Testis (tissue), 3 donors: ENCODE data around the gene CAMTA1. TPM values are rescaled to one million over a fixed set of nuclear protein-coding genes. Genes with fewer than 3 reads are reported as not detected.

ENCODE experiments used
- DNase-seq: peaks from one replicate; pipeline ENCODE4 v3.0.0-alpha.2; 2019
- H3K27ac ChIP-seq, 2 donors: fragments of 200-600 bp; sonication (generic); one replicate each; pipeline ENCODE4 v1.5.1; 2019
- H3K27me3 ChIP-seq: fragments of 200-600 bp; sonication (generic); one replicate; pipeline ENCODE4 v1.5.1; 2019
- H3K36me3 ChIP-seq: fragments of 200-600 bp; sonication (generic); one replicate; pipeline ENCODE4 v1.5.1; 2017; ENCODE audit warnings: low read depth; ENCODE audit errors: missing control alignments
- H3K4me1 ChIP-seq: fragments of 200-600 bp; sonication (generic); one replicate; pipeline ENCODE4 v1.5.1; 2019
- H3K4me3 ChIP-seq, 2 donors: fragments of 200-600 bp; sonication (generic); one replicate each; pipeline ENCODE4 v1.5.1; 2017 to 2019
- H3K9me3 ChIP-seq: fragments of 200-600 bp; sonication (generic); one replicate; pipeline ENCODE4 v1.5.1; 2017
- CTCF ChIP-seq, 3 experiments: fragments of 450-650 bp in 2 of 3; fragments of 200-600 bp in 1 of 3; sonication (generic) in 1 of 3; IDR thresholded peaks; one replicate each; pipeline ENCODE4 v1.5.1; 2016 to 2019; ENCODE audit warnings: antibody characterized with exemption in 3 of 3, mild to moderate bottlenecking in 2 of 3, moderate library complexity in 1 of 3
- POLR2A ChIP-seq: fragments of 450-650 bp; IDR thresholded peaks from one replicate; pipeline ENCODE4 v1.6.1; 2017; ENCODE audit warnings: antibody characterized with exemption, mild to moderate bottlenecking, moderate library complexity
- WGBS, 2 donors: methylation state at CpG; one replicate each; pipeline ENCODE4 v1.1.5; 2018; 5-methylcytosine and 5-hydroxymethylcytosine counted together
- intact Hi-C: fragments of 100-400 bp; cut with DNase I; formaldehyde crosslinking; loops from one replicate; pipeline ENCODE4 v1.15.1; 2023; ENCODE audit warnings: low total_unique reads
- polyA plus RNA-seq: library from polyadenylated mRNA; stranded (reverse); fragments of 350-450 nt; fragmentation: Illumina TruSeq; extraction: RNeasy Lipid Tissue Mini Kit (QIAGEN cat#74804); gene quantifications from one replicate; pipeline ENCODE4 v1.2.3, GENCODE V29; 2014; ENCODE audit warnings: low read depth, low replicate concordance; ENCODE audit not compliant: insufficient read depth
- total RNA-seq, 2 donors: library from RNA; depleted of rRNA; stranded (reverse); fragments of >200 nt; gene quantifications; one replicate each; pipeline ENCODE4 v1.2.3, GENCODE V29; 2016

CAMTA1 gene
- total and polyA plus RNA-seq, 3 donors from 2014 or later, result 116 to 158 (median 119) TPM

GRCh38 chr1:7192453-7192852 is 407.2 kb downstream of the CAMTA1 start:
- Histone ChIP-seq H3K36me3 (no peaks in the 10 kb centered on the region), H3K9me3 (no peaks in the 10 kb centered on the region), H3K27ac (no peak overlapping the region), H3K4me1 (no peaks in the 10 kb centered on the region), H3K27me3 (no peaks in the 10 kb centered on the region), H3K4me3 (no peak overlapping the region)
- TF ChIP-seq CTCF (IDR thresholded peaks at IDR 0.05) (no peak), POLR2A (no peak)
- WGBS, 2 donors, result 88 to 96% methylated on average over 10 of the region's 10 CpGs
- DNase-seq, result no peak
- intact Hi-C loops, result no loop called here

- Histone ChIP-seq H3K27me3 (no peaks in the 10 kb centered on the region), H3K27ac (no peak overlapping the region), H3K36me3 (no peaks in the 10 kb centered on the region), H3K9me3 (no peaks in the 10 kb centered on the region), H3K4me1 (no peaks in the 10 kb centered on the region), H3K4me3 (no peak overlapping the region)
- intact Hi-C loops, result no loop called here
- WGBS, 2 donors, result 81 to 86% methylated on average over 7 of the region's 7 CpGs
- DNase-seq, result no peak
- TF ChIP-seq POLR2A, result no peak
- TF ChIP-seq CTCF (IDR thresholded peaks at IDR 0.05), result no peak
Observed at GRCh38 chr1:7196036-7196911, 411.0 kb downstream of the CAMTA1 start.

- Histone ChIP-seq H3K9me3 (no peaks in the 10 kb centered on the region), H3K4me1 (no peaks in the 10 kb centered on the region), H3K36me3 (no peaks in the 10 kb centered on the region), H3K27ac (no peak overlapping the region), H3K27me3 (no peaks in the 10 kb centered on the region), H3K4me3 (no peak overlapping the region)
- TF ChIP-seq POLR2A, result no peak
- TF ChIP-seq CTCF (IDR thresholded peaks at IDR 0.05), result no peak
- no peak for DNase-seq
- intact Hi-C loops, result no loop called here
- WGBS, 2 donors, result 72 to 74% methylated on average over 5 of the region's 5 CpGs
Observed at GRCh38 chr1:7198664-7199063, 413.4 kb downstream of the CAMTA1 start.

GRCh38 chr1:7199077-7199779 is 414.0 kb downstream of the CAMTA1 start:
- no peak overlapping the region for H3K4me3 ChIP-seq
- no peaks in the 10 kb centered on the region for H3K9me3 ChIP-seq
- intact Hi-C loops, result no loop called here
- no peaks in the 10 kb centered on the region for H3K27me3 ChIP-seq
- TF ChIP-seq POLR2A (no peak), CTCF (IDR thresholded peaks at IDR 0.05) (no peak)
- WGBS, 2 donors, result 30 to 51% methylated on average over 18 to 27 of the region's 27 CpGs
- H3K4me1 ChIP-seq, result no peaks in the 10 kb centered on the region
- H3K36me3 ChIP-seq, result no peaks in the 10 kb centered on the region
- H3K27ac ChIP-seq, result no peak overlapping the region
- no peak for DNase-seq
